ENCODE data around the gene WLS. TPM values are rescaled to one million over a fixed set of nuclear protein-coding genes. Genes with fewer than 3 reads are reported as not detected.
A peak's percentile ranks its signal among the peaks of the same experiment; 100 is the strongest.

Gene WLS
- total RNA-seq, 1 donor = 4.7 TPM

GRCh38 chr1:68233202-68233601 is 879 bp upstream of the WLS start:
- no peak overlapping the region for H3K4me3 ChIP-seq (ENCODE audit: low read length)
- H3K27me3 ChIP-seq (ENCODE audit: insufficient read depth, low read length) = peaks cover 62% of the 10 kb centered on the region
- no peaks in the 10 kb centered on the region for H3K9me3 ChIP-seq (ENCODE audit: low read depth, low read length)
- peaks cover 29% of the 10 kb centered on the region for H3K4me1 ChIP-seq (ENCODE audit: insufficient read depth, low read length)

- H3K4me3 ChIP-seq (ENCODE audit: low read length) = peak overlapping the region; percentile 57
- peaks cover 60% of the 10 kb centered on the region for H3K27me3 ChIP-seq (ENCODE audit: insufficient read depth, low read length)
- H3K4me1 ChIP-seq (ENCODE audit: insufficient read depth, low read length) = peaks cover 29% of the 10 kb centered on the region
- H3K9me3 ChIP-seq (ENCODE audit: low read depth, low read length) = no peaks in the 10 kb centered on the region
Measured at GRCh38 chr1:68231627-68232288, 565 bp downstream of the WLS start.

- Histone ChIP-seq H3K4me3 (ENCODE audit: low read length) (peak overlapping the region; percentile 57), H3K27me3 (ENCODE audit: insufficient read depth, low read length) (peaks cover 59% of the 10 kb centered on the region), H3K4me1 (ENCODE audit: insufficient read depth, low read length) (peaks cover 29% of the 10 kb centered on the region), H3K9me3 (ENCODE audit: low read depth, low read length) (no peaks in the 10 kb centered on the region)
Measured at GRCh38 chr1:68230901-68231626, 1.3 kb downstream of the WLS start.

GRCh38 chr1:68230484-68230802 is 1.9 kb downstream of the WLS start:
- Histone ChIP-seq H3K4me3 (ENCODE audit: low read length) (peak overlapping the region; percentile 57), H3K4me1 (ENCODE audit: insufficient read depth, low read length) (peaks cover 29% of the 10 kb centered on the region), H3K27me3 (ENCODE audit: insufficient read depth, low read length) (peaks cover 53% of the 10 kb centered on the region), H3K9me3 (ENCODE audit: low read depth, low read length) (no peaks in the 10 kb centered on the region)

- Histone ChIP-seq H3K4me1 (ENCODE audit: insufficient read depth, low read length) (peaks cover 29% of the 10 kb centered on the region), H3K4me3 (ENCODE audit: low read length) (no peak overlapping the region), H3K27me3 (ENCODE audit: insufficient read depth, low read length) (peaks cover 47% of the 10 kb centered on the region)
Measured at GRCh38 chr1:68229650-68230483, 2.5 kb downstream of the WLS start.

GRCh38 chr1:68228851-68229250 is 3.5 kb downstream of the WLS start:
- Histone ChIP-seq H3K4me1 (ENCODE audit: insufficient read depth, low read length) (peaks cover 29% of the 10 kb centered on the region), H3K27me3 (ENCODE audit: insufficient read depth, low read length) (peaks cover 38% of the 10 kb centered on the region), H3K9me3 (ENCODE audit: low read depth, low read length) (no peaks in the 10 kb centered on the region), H3K4me3 (ENCODE audit: low read length) (no peak overlapping the region)

More at GRCh38 chr1:68229650-68230483, 2.5 kb downstream of the WLS start:
- no peaks in the 10 kb centered on the region for H3K9me3 ChIP-seq (ENCODE audit: low read depth, low read length)

GRCh38 chr1:68227598-68227997 is 4.7 kb downstream of the WLS start:
- peaks cover 24% of the 10 kb centered on the region for H3K4me1 ChIP-seq (ENCODE audit: insufficient read depth, low read length)
- H3K27me3 ChIP-seq (ENCODE audit: insufficient read depth, low read length) = peaks cover 26% of the 10 kb centered on the region
- no peak overlapping the region for H3K4me3 ChIP-seq (ENCODE audit: low read length)
- no peaks in the 10 kb centered on the region for H3K9me3 ChIP-seq (ENCODE audit: low read depth, low read length)

- Histone ChIP-seq H3K4me1 (ENCODE audit: insufficient read depth, low read length) (peaks cover 19% of the 10 kb centered on the region), H3K9me3 (ENCODE audit: low read depth, low read length) (no peaks in the 10 kb centered on the region), H3K27me3 (ENCODE audit: insufficient read depth, low read length) (peaks cover 20% of the 10 kb centered on the region), H3K4me3 (ENCODE audit: low read length) (no peak overlapping the region)
Measured at GRCh38 chr1:68225781-68226180, 6.5 kb downstream of the WLS start.

GRCh38 chr1:68223687-68224086 is 8.6 kb downstream of the WLS start:
- no peaks in the 10 kb centered on the region for H3K9me3 ChIP-seq (ENCODE audit: low read depth, low read length)
- no peaks in the 10 kb centered on the region for H3K4me1 ChIP-seq (ENCODE audit: insufficient read depth, low read length)
- H3K4me3 ChIP-seq (ENCODE audit: low read length) = no peak overlapping the region
- H3K27me3 ChIP-seq (ENCODE audit: insufficient read depth, low read length) = no peaks in the 10 kb centered on the region

GRCh38 chr1:68221980-68222373 is 10.3 kb downstream of the WLS start:
- Histone ChIP-seq H3K4me1 (ENCODE audit: insufficient read depth, low read length) (no peaks in the 10 kb centered on the region), H3K4me3 (ENCODE audit: low read length) (no peak overlapping the region), H3K27me3 (ENCODE audit: insufficient read depth, low read length) (no peaks in the 10 kb centered on the region), H3K9me3 (ENCODE audit: low read depth, low read length) (no peaks in the 10 kb centered on the region)

GRCh38 chr1:68221001-68221979 is 11.0 kb downstream of the WLS start:
- no peak overlapping the region for H3K4me3 ChIP-seq (ENCODE audit: low read length)
- H3K4me1 ChIP-seq (ENCODE audit: insufficient read depth, low read length) = no peaks in the 10 kb centered on the region
- no peaks in the 10 kb centered on the region for H3K27me3 ChIP-seq (ENCODE audit: insufficient read depth, low read length)
- H3K9me3 ChIP-seq (ENCODE audit: low read depth, low read length) = no peaks in the 10 kb centered on the region

GRCh38 chr1:68220420-68220819 is 11.9 kb downstream of the WLS start:
- no peaks in the 10 kb centered on the region for H3K27me3 ChIP-seq (ENCODE audit: insufficient read depth, low read length)
- no peak overlapping the region for H3K4me3 ChIP-seq (ENCODE audit: low read length)
- no peaks in the 10 kb centered on the region for H3K9me3 ChIP-seq (ENCODE audit: low read depth, low read length)
- no peaks in the 10 kb centered on the region for H3K4me1 ChIP-seq (ENCODE audit: insufficient read depth, low read length)

GRCh38 chr1:68218490-68218889 is 13.8 kb downstream of the WLS start:
- H3K4me3 ChIP-seq (ENCODE audit: low read length) = no peak overlapping the region

GRCh38 chr1:68217618-68218017 is 14.7 kb downstream of the WLS start:
- no peaks in the 10 kb centered on the region for H3K9me3 ChIP-seq (ENCODE audit: low read depth, low read length)
- peaks cover 3% of the 10 kb centered on the region for H3K27me3 ChIP-seq (ENCODE audit: insufficient read depth, low read length)
- H3K4me3 ChIP-seq (ENCODE audit: low read length) = no peak overlapping the region
- peaks cover 11% of the 10 kb centered on the region for H3K4me1 ChIP-seq (ENCODE audit: insufficient read depth, low read length)

More at GRCh38 chr1:68218490-68218889, 13.8 kb downstream of the WLS start:
- peaks cover 3% of the 10 kb centered on the region for H3K27me3 ChIP-seq (ENCODE audit: insufficient read depth, low read length)
- peaks cover 5% of the 10 kb centered on the region for H3K4me1 ChIP-seq (ENCODE audit: insufficient read depth, low read length)
- no peaks in the 10 kb centered on the region for H3K9me3 ChIP-seq (ENCODE audit: low read depth, low read length)

Measured in mononuclear cell (primary cell).